Measurements from ENCODE around the gene C22orf42. TPM values are rescaled to one million over a fixed set of nuclear protein-coding genes. Genes with fewer than 3 reads are reported as not detected.
"Not testable (repeated sequence)": the region's sequence is repeated elsewhere in the genome, so short reads cannot be mapped to it uniquely, and the experiment has no call there.

Gene C22orf42
- total RNA-seq, 2 donors from 2014 or later: 0.20 TPM; not detected in 1

- no peak overlapping the region for H3K27ac ChIP-seq (ENCODE audit: low read depth, low read length)
- Mint-ChIP-seq H3K9me3 (peaks cover 4% of the 10 kb centered on the region), H3K4me1 (peaks cover 14% of the 10 kb centered on the region), H3K4me3 (peak overlapping the region; percentile 39), H3K36me3 (ENCODE audit: low read depth) (no peaks in the 10 kb centered on the region), H3K27ac (no peak overlapping the region), H3K27me3 (ENCODE audit: insufficient read depth) (peaks cover 47% of the 10 kb centered on the region)
- no peak overlapping the region for H3K9ac ChIP-seq (ENCODE audit: extremely low read depth, low read length, poor library complexity, severe bottlenecking)
- peaks cover 7% of the 10 kb centered on the region for H3K4me1 ChIP-seq (ENCODE audit: control insufficient read depth, insufficient read depth, low read length)
- no peaks in the 10 kb centered on the region for H3K36me3 ChIP-seq (ENCODE audit: control insufficient read depth, insufficient read depth, low read length)
- TF ChIP-seq, protein P1, sequence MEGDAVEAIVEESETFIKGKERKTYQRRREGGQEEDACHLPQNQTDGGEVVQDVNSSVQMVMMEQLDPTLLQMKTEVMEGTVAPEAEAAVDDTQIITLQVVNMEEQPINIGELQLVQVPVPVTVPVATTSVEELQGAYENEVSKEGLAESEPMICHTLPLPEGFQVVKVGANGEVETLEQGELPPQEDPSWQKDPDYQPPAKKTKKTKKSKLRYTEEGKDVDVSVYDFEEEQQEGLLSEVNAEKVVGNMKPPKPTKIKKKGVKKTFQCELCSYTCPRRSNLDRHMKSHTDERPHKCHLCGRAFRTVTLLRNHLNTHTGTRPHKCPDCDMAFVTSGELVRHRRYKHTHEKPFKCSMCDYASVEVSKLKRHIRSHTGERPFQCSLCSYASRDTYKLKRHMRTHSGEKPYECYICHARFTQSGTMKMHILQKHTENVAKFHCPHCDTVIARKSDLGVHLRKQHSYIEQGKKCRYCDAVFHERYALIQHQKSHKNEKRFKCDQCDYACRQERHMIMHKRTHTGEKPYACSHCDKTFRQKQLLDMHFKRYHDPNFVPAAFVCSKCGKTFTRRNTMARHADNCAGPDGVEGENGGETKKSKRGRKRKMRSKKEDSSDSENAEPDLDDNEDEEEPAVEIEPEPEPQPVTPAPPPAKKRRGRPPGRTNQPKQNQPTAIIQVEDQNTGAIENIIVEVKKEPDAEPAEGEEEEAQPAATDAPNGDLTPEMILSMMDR (conservative IDR thresholded peaks at IDR 0.05): no peak
- peaks cover 29% of the 10 kb centered on the region for H3K27me3 ChIP-seq (ENCODE audit: control insufficient read depth, insufficient read depth, low read length, poor library complexity, severe bottlenecking)
- no peaks in the 10 kb centered on the region for H3K9me3 ChIP-seq (ENCODE audit: control insufficient read depth, low read length)
- no peak overlapping the region for H3K4me3 ChIP-seq (ENCODE audit: low read length)
- no peak for DNase-seq
- 89 to 95% methylated on average over 11 of the region's 11 CpGs for WGBS, 2 experiments (ENCODE audit: insufficient coverage in 1 of 2, insufficient read length in 1 of 2)
Measured at GRCh38 chr22:32175115-32175514, 16.0 kb upstream of the C22orf42 start.

DNA sequence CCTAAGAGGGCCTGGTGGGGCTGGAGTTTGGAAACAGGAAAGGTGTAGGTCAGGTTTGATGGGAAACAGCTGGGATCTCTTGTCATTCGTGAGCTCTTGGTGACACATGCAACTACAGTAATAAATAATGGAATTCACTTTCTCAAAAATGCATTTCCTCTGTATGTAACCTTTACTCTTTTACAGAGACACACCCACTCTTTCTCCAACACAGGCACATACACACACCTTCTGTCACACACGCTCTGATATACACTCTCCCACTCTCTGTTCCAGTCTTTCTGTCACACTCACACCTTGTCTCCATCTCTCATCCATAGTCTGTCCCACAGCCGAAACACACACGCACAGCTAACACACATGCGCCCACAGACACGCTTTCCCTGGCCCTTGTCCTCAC is 6.6 kb upstream of the C22orf42 start:
- 86 to 93% methylated on average over 2 to 6 of the region's 6 CpGs for WGBS, 2 experiments (ENCODE audit: insufficient coverage in 1 of 2, insufficient read length in 1 of 2)
- Mint-ChIP-seq H3K27ac (no peak overlapping the region), H3K4me3 (no peak overlapping the region), H3K36me3 (ENCODE audit: low read depth) (no peaks in the 10 kb centered on the region), H3K4me1 (no peaks in the 10 kb centered on the region), H3K27me3 (ENCODE audit: insufficient read depth) (no peaks in the 10 kb centered on the region), H3K9me3 (no peaks in the 10 kb centered on the region)
- Histone ChIP-seq H3K4me1 (ENCODE audit: control insufficient read depth, insufficient read depth, low read length) (no peaks in the 10 kb centered on the region), H3K27ac (ENCODE audit: low read depth, low read length) (no peak overlapping the region), H3K4me3 (ENCODE audit: low read length) (no peak overlapping the region), H3K36me3 (ENCODE audit: control insufficient read depth, insufficient read depth, low read length) (no peaks in the 10 kb centered on the region), H3K27me3 (ENCODE audit: control insufficient read depth, insufficient read depth, low read length, poor library complexity, severe bottlenecking) (no peaks in the 10 kb centered on the region), H3K9me3 (ENCODE audit: control insufficient read depth, low read length) (no peaks in the 10 kb centered on the region), H3K9ac (ENCODE audit: extremely low read depth, low read length, poor library complexity, severe bottlenecking) (no peak overlapping the region)
- no peak for DNase-seq
- TF ChIP-seq, protein P1 (conservative IDR thresholded peaks at IDR 0.05): no peak

GRCh38 chr22:32164075-32164860 is 5.2 kb upstream of the C22orf42 start:
- H3K27ac ChIP-seq (ENCODE audit: low read depth, low read length): no peak overlapping the region
- WGBS, 2 experiments (ENCODE audit: insufficient coverage in 1 of 2, insufficient read length in 1 of 2): 64 to 80% methylated on average over 3 to 6 of the region's 6 CpGs
- no peaks in the 10 kb centered on the region for H3K27me3 Mint-ChIP-seq (ENCODE audit: insufficient read depth)
- TF ChIP-seq, protein P1 (conservative IDR thresholded peaks at IDR 0.05): no peak
- no peaks in the 10 kb centered on the region for H3K36me3 Mint-ChIP-seq (ENCODE audit: low read depth)
- H3K27me3 ChIP-seq (ENCODE audit: control insufficient read depth, insufficient read depth, low read length, poor library complexity, severe bottlenecking): no peaks in the 10 kb centered on the region
- H3K9ac ChIP-seq (ENCODE audit: extremely low read depth, low read length, poor library complexity, severe bottlenecking): no peak overlapping the region
- no peak overlapping the region for H3K4me3 ChIP-seq (ENCODE audit: low read length)
- H3K4me3 Mint-ChIP-seq: no peak overlapping the region
- DNase-seq: no peak
- no peak overlapping the region for H3K27ac Mint-ChIP-seq
- H3K9me3 Mint-ChIP-seq: no peaks in the 10 kb centered on the region
- no peaks in the 10 kb centered on the region for H3K4me1 ChIP-seq (ENCODE audit: control insufficient read depth, insufficient read depth, low read length)
- no peaks in the 10 kb centered on the region for H3K36me3 ChIP-seq (ENCODE audit: control insufficient read depth, insufficient read depth, low read length)
- no peaks in the 10 kb centered on the region for H3K4me1 Mint-ChIP-seq
- no peaks in the 10 kb centered on the region for H3K9me3 ChIP-seq (ENCODE audit: control insufficient read depth, low read length)

DNA sequence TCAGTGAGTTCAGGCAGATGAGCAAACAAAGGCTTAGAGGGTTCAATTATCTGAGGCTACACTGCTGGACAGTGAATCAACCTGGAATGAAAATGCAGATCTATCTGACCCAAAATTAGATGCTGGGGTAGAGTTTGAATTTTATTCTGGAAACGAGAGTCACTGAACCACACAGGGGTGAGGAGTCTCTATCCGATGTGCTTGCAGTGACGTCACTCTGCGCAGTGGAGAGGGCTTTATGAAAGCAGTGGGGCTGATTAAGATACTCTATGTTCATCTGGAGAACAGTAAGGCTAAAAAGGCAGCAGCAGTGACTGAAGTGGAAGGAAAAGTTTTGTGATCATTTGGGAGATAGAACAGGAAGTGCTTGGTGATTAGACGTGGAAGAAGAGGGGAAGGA is 1.3 kb upstream of the C22orf42 start:
- H3K4me1 ChIP-seq (ENCODE audit: control insufficient read depth, insufficient read depth, low read length); DNase-seq; H3K27ac Mint-ChIP-seq; H3K9me3 ChIP-seq (ENCODE audit: control insufficient read depth, low read length); H3K36me3 Mint-ChIP-seq (ENCODE audit: low read depth); H3K4me3 Mint-ChIP-seq; H3K27ac ChIP-seq (ENCODE audit: low read depth, low read length); H3K9me3 Mint-ChIP-seq; H3K27me3 ChIP-seq (ENCODE audit: control insufficient read depth, insufficient read depth, low read length, poor library complexity, severe bottlenecking); H3K36me3 ChIP-seq (ENCODE audit: control insufficient read depth, insufficient read depth, low read length); H3K4me3 ChIP-seq (ENCODE audit: low read length); H3K4me1 Mint-ChIP-seq; H3K27me3 Mint-ChIP-seq (ENCODE audit: insufficient read depth); H3K9ac ChIP-seq (ENCODE audit: extremely low read depth, low read length, poor library complexity, severe bottlenecking): not testable (repeated sequence)
- 97 to 100% methylated on average over 1 to 5 of the region's 5 CpGs for WGBS, 2 experiments (ENCODE audit: insufficient coverage in 1 of 2, insufficient read length in 1 of 2)

GRCh38 chr22:32157632-32158031 is 1.5 kb downstream of the C22orf42 start:
- H3K36me3 Mint-ChIP-seq (ENCODE audit: low read depth); H3K27ac Mint-ChIP-seq; DNase-seq; H3K4me3 Mint-ChIP-seq; H3K27me3 ChIP-seq (ENCODE audit: control insufficient read depth, insufficient read depth, low read length, poor library complexity, severe bottlenecking); H3K4me3 ChIP-seq (ENCODE audit: low read length); H3K9me3 ChIP-seq (ENCODE audit: control insufficient read depth, low read length); H3K36me3 ChIP-seq (ENCODE audit: control insufficient read depth, insufficient read depth, low read length); H3K9me3 Mint-ChIP-seq; H3K9ac ChIP-seq (ENCODE audit: extremely low read depth, low read length, poor library complexity, severe bottlenecking); H3K27me3 Mint-ChIP-seq (ENCODE audit: insufficient read depth); H3K4me1 ChIP-seq (ENCODE audit: control insufficient read depth, insufficient read depth, low read length); H3K4me1 Mint-ChIP-seq; H3K27ac ChIP-seq (ENCODE audit: low read depth, low read length): not testable (repeated sequence)
- 80 to 91% methylated on average over 1 to 3 of the region's 5 CpGs for WGBS, 2 experiments (ENCODE audit: insufficient coverage in 1 of 2, insufficient read length in 1 of 2)
